GM08714 (cell line): ENCODE results near the gene MKX.

ENCODE experiments used
- H3K4me3 ChIP-seq: fragments of 200-500 bp; sonication (Bioruptor generic); 2 replicates; pipeline ENCODE4 v1.5.1; 2014; ENCODE audit warnings: mild to moderate bottlenecking, low read length, inconsistent platforms
- ZNF274 ChIP-seq: IDR thresholded peaks from 2 replicates; pipeline ENCODE4 v1.6.1; 2012; ENCODE audit warnings: mild to moderate bottlenecking, low read depth, low read length

The MKX gene

DNA sequence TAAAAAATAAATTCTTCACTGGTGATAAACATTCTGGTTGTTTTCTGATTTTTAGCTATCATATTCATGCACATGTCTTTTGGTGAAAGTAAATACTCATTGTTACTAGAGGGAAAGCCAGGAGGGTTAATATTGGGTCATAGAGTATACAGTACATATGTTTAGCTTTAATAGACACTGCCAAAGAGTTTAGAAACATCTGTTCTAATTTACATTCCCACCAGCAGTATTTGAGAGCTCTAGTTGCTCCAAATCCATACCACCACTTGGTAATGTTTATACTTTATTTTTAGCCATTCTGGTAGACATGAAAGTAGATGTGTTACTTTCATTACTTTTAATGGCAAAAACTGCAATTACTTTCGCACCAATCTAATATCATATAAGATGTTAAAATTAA, 108.8 kb downstream of the MKX start:
- TF ChIP-seq ZNF274 = no peak
- no peak overlapping the region for H3K4me3 ChIP-seq

GRCh38 chr10:27635699-27636270, 109.8 kb downstream of the MKX start:
- no peak for TF ChIP-seq ZNF274
- no peak overlapping the region for H3K4me3 ChIP-seq

DNA sequence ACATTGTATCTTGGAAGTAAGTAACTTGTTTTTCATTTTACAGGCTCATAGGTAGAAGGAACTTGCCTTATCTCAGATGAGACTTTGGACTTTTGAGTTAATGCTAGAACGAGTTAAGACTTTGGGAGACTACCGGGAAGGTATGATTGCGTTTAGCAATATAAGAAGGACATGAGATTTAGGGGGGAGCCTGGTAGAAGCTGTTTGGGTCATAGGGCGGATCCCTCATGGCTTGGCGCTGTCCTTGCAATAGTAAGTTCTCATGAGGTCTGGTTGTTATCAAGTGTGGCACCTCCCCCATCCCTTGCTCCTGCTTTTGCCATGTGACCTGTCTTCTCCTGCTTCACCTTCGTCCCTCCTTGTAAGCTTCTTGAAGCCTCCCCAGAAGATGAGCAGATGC, 110.3 kb downstream of the MKX start:
- no peak for TF ChIP-seq ZNF274
- H3K4me3 ChIP-seq = no peak overlapping the region

DNA sequence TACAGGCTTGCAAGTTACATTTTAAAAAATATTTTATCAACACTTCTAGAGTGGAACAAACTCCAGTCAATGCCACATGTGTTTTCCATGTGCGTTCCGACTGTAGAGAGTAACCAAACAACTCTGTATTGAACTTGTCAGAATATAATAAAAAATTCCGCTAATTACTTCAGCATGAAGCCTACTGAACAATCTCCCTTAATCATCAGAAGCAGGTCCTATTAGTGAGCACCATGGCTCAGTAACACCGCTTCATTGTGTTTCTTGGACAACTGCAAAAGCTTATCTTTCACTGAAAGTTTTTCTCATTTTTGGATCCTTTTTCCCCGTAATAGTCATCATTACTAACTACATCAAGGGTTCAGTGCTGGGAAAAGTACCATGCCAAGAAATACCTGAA, 117.0 kb downstream of the MKX start:
- no peak overlapping the region for H3K4me3 ChIP-seq
- TF ChIP-seq ZNF274 = no peak

DNA sequence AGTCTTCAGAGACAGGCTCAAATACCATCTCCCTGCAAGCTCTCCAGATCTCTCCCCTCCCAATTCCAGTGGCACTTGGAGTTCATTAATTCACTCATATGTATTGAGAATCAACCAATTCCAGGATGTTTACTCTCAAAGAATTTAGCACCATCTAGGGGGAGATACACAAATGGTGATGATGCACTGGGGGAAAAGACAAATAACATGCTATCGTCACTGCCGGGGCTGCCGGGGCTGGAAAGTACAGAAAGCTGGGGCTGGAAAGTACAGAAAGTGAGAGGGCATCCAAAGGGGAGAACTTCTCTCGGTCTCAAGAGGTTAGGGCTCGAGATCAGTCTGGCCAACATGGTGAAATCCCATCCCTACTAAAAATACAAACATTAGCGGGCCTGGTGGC, 118.7 kb downstream of the MKX start:
- H3K4me3 ChIP-seq = no peak overlapping the region
- no peak for TF ChIP-seq ZNF274

- TF ChIP-seq ZNF274 = no peak
- no peak overlapping the region for H3K4me3 ChIP-seq
Measured at GRCh38 chr10:27625452-27626211, 120.0 kb downstream of the MKX start.

GRCh38 chr10:27624941-27625340, 120.7 kb downstream of the MKX start:
- H3K4me3 ChIP-seq = no peak overlapping the region
- TF ChIP-seq ZNF274 = no peak
